ENCODE results near the gene LAMA3.

LAMA3 gene

DNA sequence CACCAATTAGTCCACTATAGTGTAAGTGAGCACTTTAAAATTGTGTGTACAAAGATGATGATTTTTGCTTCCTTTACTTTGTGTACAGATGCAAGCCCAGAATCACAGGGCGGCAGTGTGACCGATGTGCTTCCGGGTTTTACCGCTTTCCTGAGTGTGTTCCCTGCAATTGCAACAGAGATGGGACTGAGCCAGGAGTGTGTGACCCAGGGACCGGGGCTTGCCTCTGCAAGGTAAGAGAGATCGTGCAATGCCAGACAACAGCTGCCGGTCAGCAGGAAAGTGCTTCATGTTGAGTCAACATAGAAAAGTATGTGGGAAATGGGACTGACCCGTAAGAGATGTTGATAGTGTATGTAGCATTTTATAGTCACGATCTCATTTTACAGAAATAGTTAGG, 168.5 kb downstream of the LAMA3 start:
- DNase-seq = no peak

DNA sequence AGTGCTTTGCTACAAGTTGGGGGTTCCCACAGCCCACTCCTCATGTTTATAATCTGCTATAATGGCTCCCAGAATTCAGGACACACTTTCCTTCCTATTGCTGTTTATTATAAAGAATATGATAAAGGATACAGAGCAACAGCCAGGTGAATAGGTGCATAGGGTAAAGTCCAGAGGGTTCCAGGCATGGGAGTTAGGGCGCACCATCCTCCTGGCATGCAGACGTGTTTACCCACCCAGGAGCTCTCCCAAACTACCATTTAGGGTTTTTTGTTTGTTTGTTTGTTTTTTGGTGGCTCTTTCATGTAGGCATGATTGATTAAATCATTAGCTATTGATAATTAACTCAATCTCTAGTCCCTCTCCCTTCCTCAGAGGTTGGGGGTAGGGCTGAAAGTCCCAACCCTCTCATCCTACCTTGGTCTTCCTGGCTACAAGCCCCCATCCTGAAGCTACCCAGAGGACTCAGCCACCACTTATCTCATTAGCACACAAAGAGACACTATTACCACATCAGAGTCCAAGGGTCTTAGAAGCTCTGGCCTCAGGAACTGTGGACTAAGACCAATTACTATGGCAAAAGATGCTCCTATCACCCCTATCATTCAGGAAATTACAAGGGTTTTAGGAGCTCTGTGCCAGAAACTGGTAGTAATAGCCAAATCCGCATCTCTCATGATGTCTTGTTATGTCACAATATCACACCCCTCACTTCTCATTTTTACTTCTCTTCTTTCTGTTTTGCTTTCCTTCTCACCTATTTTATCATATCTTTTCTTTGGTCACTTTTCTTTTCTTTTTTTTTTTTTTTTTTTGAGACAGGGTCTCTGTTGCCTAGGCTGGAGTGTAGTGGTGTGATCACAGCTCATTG, 170.4 kb downstream of the LAMA3 start:
- DNase-seq = no peak

DNA sequence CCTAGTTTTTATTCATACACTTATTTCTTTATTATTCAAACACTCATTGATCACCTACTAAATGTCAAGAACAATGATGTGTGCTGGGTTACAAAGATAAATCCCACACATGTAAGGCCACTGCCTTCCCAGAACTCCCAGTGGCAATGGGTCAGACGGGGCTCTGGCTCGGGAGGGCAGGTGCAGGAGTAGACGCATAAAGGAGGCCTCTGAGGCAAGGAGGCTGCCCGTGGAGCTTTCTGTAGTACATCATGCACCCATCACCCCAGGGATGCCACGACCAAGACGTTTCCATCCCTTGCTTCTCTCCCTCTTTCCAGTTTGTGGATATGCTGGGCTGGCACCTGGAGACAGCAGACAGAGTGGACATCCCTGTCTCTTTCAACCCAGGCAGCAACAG, 172.1 kb downstream of the LAMA3 start:
- no peak for DNase-seq

DNA sequence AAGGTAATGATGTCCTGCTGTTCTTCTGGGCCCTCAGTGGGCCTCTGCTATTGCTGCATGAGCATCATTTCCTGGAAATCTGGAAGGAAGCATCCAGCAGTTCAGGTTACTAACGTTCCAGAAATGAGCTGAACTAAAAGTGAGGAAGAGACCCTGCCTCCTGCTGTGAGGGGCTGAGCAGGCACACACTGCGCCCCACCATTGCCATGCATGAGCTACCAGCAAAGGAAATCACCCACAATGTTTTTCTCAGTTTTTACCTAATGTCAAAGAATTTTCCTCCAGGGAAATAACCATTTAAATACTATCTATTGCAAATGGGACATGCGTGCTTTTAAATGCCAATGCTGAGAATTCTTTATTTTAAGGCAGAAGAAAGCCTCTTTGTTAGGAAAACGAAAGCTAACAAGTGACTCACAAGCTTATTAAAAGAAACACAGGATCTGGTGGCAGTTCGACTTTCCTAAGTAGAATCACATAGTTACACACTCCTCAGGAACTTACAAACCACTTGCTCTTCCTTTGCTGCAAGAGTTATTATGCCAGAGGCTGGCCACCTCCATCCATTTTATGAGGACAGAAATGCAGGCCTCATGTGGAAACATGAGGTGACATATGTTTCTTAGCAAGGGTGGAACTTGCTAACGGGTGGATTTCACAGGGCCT, 172.7 kb downstream of the LAMA3 start:
- DNase-seq = no peak

DNA sequence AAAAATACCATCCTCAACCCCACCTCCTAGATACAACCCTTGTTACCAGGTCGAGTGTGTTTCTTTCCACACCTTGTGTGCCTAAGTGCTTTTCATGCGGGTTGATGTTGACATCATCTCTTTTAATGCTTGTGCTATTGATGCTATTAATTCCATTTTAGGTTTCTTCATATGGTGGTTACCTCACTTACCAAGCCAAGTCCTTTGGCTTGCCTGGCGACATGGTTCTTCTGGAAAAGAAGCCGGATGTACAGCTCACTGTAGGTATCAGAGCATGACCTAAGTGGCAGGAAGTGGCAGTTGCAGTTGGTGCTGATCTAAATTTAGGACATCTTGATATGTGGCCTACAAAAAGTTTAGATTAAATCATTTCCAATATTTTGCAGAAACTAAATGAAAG, 175.4 kb downstream of the LAMA3 start:
- DNase-seq = peak; percentile 43 to 48

DNA sequence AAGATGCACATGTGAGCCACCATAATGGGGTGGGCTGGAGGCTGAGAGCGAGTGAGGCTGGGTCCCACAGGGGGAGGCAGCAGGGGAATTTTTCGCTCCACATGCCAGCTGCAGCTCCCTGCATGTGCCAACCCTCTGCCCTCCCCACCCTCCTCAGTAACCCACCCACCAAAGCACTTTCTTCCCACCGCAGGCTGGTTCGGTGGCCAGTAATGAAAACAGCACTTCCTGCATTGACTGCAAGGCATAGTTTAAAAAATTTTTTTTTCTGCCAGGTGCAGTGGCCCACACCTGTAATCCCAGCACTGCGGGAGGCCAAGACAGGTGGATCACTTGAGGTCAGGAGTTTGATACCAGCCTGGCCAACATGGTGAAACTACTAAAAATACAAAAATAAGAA, 177.8 kb downstream of the LAMA3 start:
- DNase-seq = peak in 1 of 2 donors; percentile 9

DNA sequence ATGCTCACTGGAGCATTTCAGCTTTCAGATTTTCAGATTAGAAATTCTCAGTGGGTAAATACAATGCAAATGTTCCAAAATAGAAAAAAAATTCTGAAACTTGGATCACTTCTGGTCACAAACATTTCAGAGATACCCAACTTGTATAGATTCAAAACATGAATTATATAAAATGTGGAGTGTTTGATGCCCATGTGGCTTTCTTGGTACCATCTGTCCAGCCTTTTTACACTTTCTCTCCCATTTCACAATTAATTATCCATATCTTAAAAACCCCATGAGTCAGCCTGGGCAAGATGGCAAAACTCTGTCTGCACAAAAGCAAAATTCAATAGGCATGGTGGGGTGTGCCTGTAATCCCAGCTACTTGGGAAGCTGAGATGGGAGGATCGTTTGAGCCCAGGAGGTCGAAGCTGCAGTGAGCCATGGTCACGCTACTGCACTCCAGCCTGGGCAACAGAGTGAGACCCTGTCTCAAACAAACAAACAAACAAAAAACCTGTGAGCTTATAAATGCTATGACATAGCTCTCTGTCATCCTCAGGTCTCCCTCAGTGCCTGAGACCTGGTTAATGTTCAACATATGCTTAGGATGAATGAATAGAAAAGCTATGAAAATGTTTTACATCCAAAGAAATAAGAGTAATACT, 179.0 kb downstream of the LAMA3 start:
- no peak for DNase-seq

DNA sequence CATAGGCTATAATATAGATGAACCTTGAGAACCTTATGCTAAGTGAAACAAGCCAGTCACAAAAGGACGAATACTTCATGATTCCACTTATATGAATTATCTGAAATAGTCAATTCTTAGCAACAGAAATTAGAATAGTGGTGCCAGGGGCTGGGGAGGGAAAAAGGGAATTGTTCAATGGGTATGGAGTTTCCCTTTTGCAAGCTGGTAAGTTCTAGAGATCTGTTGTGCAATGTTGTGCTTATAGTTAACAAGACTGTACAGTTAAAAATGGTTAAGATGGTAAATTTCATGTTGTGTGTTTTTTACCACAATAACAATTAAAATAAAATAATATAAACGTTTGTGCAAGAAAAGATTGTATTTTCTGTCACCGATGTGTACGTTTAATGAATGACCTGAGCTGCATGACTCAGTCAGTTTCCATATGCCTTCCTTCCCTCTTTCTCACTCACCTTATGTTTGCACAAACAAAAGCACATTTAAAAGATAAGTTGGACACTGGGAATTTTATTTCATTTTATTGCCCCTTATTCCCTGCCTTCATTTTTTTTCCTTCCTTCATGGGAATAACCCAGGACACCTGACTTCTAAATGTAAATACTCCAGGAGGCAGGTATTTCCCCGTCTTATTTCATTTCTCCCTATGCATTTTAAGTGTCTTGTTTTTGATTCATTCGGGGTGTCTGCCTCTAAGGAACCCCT, 181.6 kb downstream of the LAMA3 start:
- DNase-seq = no peak

DNA sequence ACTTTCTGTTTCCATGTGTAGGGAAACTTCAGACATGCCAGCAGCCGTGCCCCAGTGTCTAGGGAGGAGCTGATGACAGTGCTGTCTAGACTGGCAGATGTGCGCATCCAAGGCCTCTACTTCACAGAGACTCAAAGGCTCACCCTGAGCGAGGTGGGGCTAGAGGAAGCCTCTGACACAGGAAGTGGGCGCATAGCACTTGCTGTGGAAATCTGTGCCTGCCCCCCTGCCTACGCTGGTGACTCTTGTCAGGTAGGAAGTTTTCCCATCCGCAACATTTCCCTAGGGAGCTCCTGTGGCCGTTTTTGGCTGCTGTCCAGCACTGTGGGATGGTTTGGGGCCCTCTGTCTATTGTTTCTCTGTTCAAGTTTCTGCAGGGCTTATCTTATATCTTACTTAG, 182.2 kb downstream of the LAMA3 start:
- DNase-seq = peak; percentile 76 to 80

DNA sequence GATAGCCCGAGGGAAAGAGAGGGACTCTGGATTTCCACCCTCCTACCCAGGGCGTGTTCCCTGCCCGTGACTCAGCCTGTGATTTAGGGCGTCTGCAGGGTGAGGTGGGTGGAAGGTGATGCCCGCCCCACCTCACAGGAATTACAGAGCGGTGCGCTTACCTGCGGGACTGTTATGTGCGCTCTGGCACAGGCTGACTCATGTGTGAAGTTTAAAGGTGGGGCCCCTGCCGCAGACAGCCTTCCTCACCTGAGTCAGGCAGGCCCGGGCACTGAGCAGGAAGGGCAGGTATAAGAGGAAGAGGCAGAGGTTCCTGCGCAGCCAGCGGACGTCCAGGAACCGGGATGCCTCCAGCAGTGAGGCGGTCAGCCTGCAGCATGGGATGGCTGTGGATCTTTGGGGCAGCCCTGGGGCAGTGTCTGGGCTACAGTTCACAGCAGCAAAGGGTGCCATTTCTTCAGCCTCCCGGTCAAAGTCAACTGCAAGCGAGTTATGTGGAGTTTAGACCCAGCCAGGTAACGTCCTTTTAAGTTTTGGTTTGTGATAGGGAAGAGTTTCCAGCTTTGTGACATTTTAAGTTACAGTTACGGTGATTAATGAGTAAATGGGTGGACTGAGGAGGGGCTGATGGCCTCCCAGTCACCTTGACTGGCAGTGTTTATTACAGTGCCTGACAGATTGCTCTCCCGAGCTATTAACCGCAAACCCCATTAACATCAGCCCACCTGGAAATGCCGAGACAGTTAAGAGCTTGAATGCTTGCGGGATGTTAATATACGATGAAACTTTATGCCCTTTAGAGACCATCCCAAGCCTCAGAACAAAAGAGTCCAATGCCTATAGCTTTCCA, 183.7 kb downstream of the LAMA3 start:
- DNase-seq = peak; percentile 24 to 37

DNA sequence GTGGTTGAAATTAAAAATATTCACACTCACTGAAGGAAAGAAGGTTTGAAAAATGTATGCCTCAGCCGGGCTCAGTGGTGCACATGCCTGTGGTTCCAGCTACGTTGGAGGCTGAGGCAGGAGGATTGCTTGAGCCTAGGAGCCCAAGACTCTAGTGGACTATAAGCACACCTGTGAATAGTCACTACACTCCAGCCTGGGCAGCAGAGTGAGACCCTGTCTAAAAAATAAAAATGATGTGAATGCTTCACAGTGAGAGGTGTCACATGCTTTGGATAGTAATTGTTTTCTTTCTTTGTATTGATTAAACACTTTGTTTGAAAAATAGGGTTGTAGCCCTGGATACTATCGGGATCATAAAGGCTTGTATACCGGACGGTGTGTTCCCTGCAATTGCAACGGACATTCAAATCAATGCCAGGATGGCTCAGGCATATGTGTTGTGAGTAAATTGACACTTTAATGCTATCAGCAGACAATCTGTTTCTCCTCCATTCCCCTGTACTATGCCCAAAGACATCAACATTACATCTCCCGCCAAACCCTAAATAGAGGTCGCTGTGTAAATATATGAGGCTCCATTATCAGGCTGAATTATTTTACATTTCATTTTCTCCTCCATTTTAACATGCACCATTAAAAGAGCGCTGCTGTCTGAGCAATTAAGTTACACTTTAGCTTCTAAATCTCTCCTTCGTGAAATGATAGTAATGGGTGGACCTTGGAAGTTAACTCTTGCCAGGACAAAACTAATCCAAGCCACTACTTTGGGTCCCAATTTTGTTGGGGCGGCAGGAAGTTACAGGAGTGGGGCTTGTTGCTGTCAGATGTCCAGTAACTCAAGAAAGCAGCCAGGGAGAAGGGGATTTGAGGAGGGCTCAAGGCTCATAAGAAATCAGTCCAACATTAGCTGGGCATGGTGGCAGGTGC, 187.0 kb downstream of the LAMA3 start:
- DNase-seq = no peak

DNA sequence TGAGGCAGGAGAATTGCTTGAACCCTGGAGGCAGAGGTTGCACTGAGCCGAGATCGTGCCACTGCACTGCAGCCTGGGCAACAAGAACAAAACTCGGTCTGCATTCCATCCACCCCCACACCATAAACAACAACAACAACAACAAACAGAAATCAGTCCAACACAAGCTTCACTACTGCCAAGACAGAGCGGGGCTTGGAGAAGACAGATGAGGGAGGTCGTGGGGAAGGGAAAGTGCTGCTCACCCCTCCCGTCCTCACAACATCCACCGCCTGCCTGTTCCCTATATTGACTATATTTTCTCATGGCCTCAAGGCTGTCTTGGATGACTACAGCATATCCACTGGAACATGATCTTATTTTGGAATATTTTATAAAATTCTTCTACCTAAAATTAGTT, 187.7 kb downstream of the LAMA3 start:
- no peak for DNase-seq

DNA sequence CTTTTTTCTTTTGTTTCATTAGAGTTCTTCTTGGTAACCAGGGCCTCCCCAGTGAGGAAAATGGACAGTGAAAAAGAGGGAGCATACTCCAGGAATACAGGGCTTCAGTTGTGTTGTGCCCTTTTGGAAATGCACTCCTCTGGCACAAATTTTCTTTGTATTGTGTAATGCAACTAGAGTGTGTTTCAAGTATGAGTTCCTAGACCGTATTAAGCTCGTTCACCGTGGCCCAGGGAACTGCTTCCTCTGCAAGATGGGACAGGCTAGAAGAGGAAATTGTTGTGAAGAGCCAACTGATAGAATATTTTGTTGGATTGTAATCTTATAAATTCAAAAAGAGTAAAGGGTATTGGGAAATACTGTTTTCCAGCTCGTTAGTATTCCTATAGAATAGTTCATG, 188.1 kb downstream of the LAMA3 start:
- DNase-seq = no peak

DNA sequence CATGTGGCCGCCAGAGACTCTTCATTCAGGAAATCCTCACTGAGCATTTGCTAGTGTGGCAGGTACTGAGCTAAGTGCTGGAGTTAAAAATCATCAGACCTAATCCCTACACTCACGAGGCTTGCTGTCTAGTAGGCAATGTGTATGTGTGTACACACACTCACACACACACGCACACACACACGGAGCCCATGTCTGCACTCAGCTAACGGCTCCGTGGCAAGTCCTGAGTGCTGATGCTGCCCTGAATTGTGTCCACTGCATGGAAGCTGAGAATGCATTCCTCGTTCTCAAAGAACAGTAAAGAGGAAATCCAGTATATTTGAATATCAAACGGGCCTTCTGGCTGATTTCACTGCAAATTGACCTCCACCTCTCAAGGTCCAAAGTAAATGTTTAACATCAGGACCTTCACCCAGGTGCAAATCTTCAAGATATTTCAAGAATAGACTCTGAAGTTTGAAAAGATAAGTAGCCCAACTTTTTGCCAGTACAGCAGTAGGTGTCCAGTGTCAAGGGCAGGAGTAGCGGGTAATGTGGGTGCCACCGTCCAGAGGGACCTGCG, 189.2 kb downstream of the LAMA3 start:
- DNase-seq = no peak

DNA sequence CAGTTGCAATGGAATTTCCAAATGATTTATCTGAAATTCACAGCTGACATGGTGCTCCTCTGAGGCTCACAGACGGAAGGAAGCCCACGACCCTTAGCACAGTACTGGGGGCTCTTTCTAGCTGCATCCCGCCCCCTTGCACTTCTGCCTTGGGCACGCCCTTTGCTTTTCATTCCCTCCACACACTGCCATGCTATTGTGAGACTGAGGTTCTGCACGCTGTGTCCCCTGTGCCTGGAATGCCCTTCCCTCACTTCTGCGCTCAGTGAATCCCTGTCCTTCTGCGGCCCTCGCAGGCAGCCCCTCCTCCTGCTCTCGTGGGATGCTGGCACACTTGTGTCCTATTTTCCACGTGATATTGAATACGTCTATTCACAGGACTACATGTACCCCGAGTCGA, 189.9 kb downstream of the LAMA3 start:
- no peak for DNase-seq

DNA sequence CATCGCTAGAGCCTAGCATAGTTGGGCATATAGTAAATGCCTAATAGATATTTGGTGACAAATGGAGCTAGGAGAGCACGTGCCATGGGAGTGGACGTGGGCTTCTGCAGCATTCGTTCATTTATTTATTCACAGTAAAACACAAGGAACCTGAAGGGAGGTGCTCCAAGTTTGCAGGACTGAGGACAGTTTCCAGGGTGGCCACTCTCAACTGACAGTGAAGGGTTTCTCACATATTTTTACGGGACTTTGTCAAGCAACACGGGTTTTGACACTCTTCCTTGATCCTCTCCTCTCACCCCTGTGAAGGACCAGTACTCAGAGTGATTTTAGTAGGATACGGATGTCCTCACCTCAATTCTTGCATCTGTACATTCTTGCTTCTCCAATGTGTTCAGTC, 190.3 kb downstream of the LAMA3 start:
- DNase-seq = no peak

DNA sequence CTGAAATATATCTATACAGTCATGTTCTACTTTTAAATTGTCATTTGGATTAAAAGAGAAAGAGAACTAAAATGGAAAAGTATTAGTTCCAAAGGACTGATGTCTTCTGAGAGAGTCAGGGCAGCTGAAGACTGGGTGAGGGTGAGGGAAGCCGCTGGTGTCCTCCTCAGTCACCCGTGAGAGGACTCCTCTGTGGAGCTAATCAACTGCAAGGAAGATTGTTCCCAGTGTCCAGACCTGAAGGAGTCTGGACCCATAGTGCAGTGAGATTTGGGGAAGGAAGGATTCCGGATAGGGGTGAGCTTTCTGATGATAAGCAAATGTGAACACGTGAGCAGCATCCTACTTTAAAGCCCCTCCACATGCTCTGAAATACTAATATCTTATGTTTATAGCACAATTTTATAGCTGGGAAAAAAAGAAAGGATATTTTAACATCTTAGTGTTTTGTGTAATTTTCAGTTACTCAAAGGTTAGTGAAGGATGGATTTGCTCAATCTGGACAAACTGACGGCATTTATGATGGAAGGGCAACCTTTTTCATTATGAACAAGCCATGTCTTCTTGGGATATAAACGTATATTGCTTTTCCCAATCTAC, 190.8 kb downstream of the LAMA3 start:
- no peak for DNase-seq

DNA sequence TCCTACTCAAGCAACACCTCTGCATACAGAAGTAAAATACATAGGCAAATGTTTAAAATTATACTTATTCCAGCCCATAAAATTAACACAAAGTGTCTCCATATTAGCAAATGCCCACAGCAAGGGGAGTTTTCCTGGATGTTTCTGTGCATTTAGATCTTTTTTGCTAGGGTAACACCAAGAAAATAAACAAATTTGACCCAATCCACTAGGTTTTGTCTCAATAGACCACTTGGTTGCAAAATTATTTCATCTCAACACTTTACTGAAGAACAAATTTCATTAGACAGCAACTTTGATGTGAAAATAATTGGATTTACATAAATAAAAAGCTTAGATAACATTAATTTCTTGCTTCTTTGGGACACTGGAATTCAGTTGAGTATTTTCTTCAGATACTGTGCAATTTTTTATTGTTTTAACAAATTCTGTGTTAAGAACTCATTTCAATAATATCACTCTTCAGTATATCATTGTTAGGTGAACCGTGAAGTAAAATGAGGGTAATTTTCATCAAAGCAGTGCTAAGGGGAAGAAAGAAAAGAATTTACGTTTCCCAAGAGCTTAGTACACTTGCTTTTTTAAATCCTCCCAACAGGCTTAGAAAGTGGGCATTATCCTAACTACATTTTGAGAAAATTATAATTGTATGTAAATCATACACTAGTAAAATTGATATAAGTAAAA, 191.8 kb downstream of the LAMA3 start:
- no peak for DNase-seq

DNA sequence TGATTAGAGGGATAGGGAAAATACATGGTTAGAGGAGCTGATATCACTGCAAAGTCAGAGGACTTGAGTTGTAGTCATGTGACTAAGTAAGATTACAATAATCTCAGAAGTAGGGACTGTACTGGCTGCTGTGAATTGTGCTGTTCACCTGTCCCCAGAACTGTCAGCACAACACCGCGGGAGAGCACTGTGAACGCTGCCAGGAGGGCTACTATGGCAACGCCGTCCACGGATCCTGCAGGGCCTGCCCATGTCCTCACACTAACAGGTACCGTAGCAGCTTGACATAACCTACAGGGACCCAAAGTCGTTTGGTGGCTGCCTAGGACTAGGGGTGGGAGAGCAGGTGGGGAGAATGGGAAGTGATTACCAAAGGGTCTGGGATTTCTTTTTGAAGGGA, 192.5 kb downstream of the LAMA3 start:
- DNase-seq = no peak
